ENCODE results near the gene DENND2A. TPM values are rescaled to one million over a fixed set of nuclear protein-coding genes. Genes with fewer than 3 reads are reported as not detected.
"Not testable (repeated sequence)": the region's sequence is repeated elsewhere in the genome, so short reads cannot be mapped to it uniquely, and the experiment has no call there.

DENND2A gene
- total and polyA plus RNA-seq, 7 experiments from 2014 or later = not detected

DNA sequence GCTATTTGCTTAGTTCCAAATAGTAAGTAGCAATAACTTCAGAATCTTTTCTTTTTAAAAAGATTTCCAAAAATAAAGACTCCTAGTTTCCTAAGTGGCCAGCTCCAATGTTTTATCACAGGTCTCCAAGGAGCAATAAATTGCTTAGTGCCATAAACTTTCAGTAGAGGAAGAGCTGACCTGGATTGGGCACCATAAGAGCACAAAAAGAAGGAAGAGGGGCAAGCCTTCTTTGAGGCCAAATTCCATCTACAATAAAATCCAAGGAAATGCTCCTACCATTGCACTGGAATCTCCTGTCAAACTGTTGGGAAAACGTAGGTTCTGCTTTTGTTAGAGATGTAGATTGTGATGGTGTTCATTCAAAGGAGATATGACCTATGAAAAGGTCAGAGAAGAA is 64.0 kb downstream of the DENND2A start:
- Mint-ChIP-seq H3K9me3 (no peaks in the 10 kb centered on the region), H3K4me1 (peaks cover 0 to 1% (median 0%) of the 10 kb centered on the region in 7 donors), H3K27me3 (peaks cover 0 to 17% (median 8%) of the 10 kb centered on the region in 5 donors), H3K36me3 (no peaks in the 10 kb centered on the region), H3K4me3 (no peak overlapping the region), H3K27ac (no peak overlapping the region)
- ATAC-seq (no peak), DNase-seq (no peak)
- no peaks in the 10 kb centered on the region for H3K27me3 ChIP-seq (ENCODE audit: control insufficient read depth in 2 of 2, insufficient read depth in 2 of 2, low read length in 2 of 2)
- H3K36me3 ChIP-seq (ENCODE audit: control insufficient read depth in 2 of 3, insufficient read depth in 3 of 3, low read length in 3 of 3) = no peaks in the 10 kb centered on the region
- H3K27ac ChIP-seq (ENCODE audit: low read depth, low read length) = no peak overlapping the region
- H3K4me3 ChIP-seq (ENCODE audit: low read length) = no peak overlapping the region
- intact Hi-C loops (cut with micrococcal nuclease) = no loop called here
- CTCF ChIA-PET = no interaction called here
- no peaks in the 10 kb centered on the region for H3K9me3 ChIP-seq (ENCODE audit: control insufficient read depth in 2 of 3, low read length in 3 of 3)
- POLR2A ChIA-PET = interaction anchor here (0.6 kb wide), 1 partner anchor 48 kb away, joined by 3 read pairs; no protein-coding TSS in a partner anchor
- no peaks in the 10 kb centered on the region for H3K4me1 ChIP-seq (ENCODE audit: control insufficient read depth in 2 of 2, insufficient read depth in 2 of 2, low read length in 2 of 2)

DNA sequence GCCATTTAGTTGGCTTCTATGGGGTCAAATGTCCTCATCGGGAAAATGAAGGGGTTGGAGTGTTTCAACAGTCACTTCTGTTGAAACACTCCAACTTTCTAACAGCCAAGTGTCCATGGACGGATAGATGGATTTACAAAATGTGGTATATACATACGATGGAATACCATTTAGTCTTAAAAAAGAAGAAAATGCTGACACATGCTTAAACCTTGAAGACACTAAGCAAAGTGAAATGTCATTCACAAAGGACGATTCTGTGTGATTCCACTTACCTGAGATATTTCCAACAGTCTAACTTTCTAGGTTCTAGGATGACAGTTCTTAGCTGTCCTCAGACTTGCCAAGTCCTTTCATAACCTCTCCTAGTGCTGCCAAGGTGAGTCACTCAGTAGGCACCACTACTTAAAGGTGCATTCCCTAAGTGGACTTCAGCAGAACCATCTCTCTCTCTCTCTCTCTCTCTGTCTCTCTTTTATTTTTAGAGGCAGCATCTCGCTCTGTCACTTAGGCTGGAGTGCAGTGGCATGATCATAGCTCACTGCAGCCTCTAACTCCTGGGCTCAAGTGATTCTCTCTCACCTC is 69.0 kb downstream of the DENND2A start:
- CTCF ChIA-PET = no interaction called here
- H3K4me1 ChIP-seq (ENCODE audit: control insufficient read depth in 2 of 2, insufficient read depth in 2 of 2, low read length in 2 of 2) = no peaks in the 10 kb centered on the region
- Mint-ChIP-seq H3K4me3 (no peak overlapping the region), H3K4me1 (peaks cover 0 to 1% (median 0%) of the 10 kb centered on the region in 7 donors), H3K27me3 (peaks cover 0 to 17% (median 6%) of the 10 kb centered on the region in 5 donors), H3K27ac (no peak overlapping the region), H3K9me3 (no peaks in the 10 kb centered on the region), H3K36me3 (no peaks in the 10 kb centered on the region)
- H3K9me3 ChIP-seq (ENCODE audit: control insufficient read depth in 2 of 3, low read length in 3 of 3) = no peaks in the 10 kb centered on the region
- H3K27ac ChIP-seq (ENCODE audit: low read depth, low read length) = no peak overlapping the region
- no peaks in the 10 kb centered on the region for H3K27me3 ChIP-seq (ENCODE audit: control insufficient read depth in 2 of 2, insufficient read depth in 2 of 2, low read length in 2 of 2)
- POLR2A ChIA-PET = no interaction called here
- no peak overlapping the region for H3K4me3 ChIP-seq (ENCODE audit: low read length)
- H3K36me3 ChIP-seq (ENCODE audit: control insufficient read depth in 2 of 3, insufficient read depth in 3 of 3, low read length in 3 of 3) = no peaks in the 10 kb centered on the region
- no peak for ATAC-seq
- intact Hi-C loops (cut with micrococcal nuclease) = no loop called here
- DNase-seq = no peak

DNA sequence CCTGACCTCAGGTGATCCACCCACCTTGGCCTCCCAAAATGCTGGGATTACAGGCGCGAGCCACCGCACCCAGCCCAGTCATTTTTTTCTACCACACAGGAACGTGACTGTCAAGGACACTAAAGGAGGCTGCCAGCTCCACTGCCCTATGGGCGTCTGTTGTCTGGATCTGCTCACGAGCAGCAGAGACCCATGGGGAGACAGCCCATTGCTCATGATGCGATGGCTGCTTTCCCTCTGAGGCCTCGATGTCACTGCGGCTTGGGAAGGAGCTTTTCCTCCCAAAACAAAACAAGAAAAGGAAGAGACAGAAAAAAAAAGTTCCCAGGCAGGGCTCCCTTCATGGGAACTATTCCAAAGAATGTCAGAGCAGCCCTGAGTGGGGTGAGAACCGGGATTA is 70.5 kb downstream of the DENND2A start:
- intact Hi-C loops (cut with micrococcal nuclease) = no loop called here
- H3K27ac ChIP-seq (ENCODE audit: low read depth, low read length) = no peak overlapping the region
- peaks cover 0 to 1% (median 0%) of the 10 kb centered on the region in 7 donors for H3K4me1 Mint-ChIP-seq
- ATAC-seq (no peak), DNase-seq (no peak)
- no peaks in the 10 kb centered on the region for H3K4me1 ChIP-seq (ENCODE audit: control insufficient read depth in 2 of 2, insufficient read depth in 2 of 2, low read length in 2 of 2)
- H3K4me3 ChIP-seq (ENCODE audit: low read length) = no peak overlapping the region
- H3K27me3 ChIP-seq (ENCODE audit: control insufficient read depth in 2 of 2, insufficient read depth in 2 of 2, low read length in 2 of 2) = no peaks in the 10 kb centered on the region
- peak overlapping the region in 1 of 9 donors; percentile 36 for H3K27ac Mint-ChIP-seq
- H3K9me3 ChIP-seq (ENCODE audit: control insufficient read depth in 2 of 3, low read length in 3 of 3) = no peaks in the 10 kb centered on the region
- no peaks in the 10 kb centered on the region for H3K36me3 ChIP-seq (ENCODE audit: control insufficient read depth in 2 of 3, insufficient read depth in 3 of 3, low read length in 3 of 3)
- ChIA-PET CTCF (no interaction called here), POLR2A (no interaction called here)
- no peaks in the 10 kb centered on the region for H3K36me3 Mint-ChIP-seq
- peaks cover 0 to 17% (median 8%) of the 10 kb centered on the region in 5 donors for H3K27me3 Mint-ChIP-seq
- H3K9me3 Mint-ChIP-seq = no peaks in the 10 kb centered on the region
- no peak overlapping the region for H3K4me3 Mint-ChIP-seq

DNA sequence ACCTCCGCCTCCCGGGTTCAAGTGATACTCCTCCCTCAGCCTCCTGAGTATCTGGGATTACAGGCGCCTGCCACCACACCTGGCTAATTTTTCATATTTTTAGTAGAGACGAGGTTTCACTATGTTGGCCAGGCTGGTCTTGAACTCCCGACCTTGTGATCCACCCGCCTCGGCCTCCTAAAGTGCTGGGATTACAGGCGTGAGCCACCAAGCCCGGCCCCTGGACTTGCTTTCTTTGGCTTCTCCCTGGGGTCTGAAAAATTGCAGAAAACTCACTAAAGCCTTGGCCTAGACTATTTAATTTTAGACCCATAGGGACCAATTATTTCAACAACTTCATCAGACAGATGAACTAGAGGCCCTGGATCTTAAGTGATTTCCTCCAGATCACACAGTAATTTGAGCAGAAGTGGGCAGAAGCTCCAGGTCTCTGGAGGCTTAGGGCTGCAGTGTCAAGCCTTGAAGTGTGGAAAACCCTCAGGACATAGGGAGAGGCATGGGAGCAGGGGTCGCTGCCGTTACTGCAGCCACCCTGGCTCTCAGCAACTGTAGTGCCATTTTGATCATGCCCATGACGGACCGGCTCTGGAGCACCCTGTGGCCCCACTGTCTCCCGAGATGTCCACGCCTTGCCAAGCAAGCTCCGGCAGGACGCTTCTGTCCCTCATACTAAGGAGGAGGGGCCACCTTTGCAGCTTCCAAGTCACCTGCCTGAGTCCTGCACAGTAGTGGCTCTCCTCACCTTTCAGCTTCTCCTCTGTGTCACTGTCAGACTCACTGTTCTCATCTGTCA is 72.4 kb downstream of the DENND2A start:
- peaks cover 0 to 2% (median 0%) of the 10 kb centered on the region in 7 donors for H3K4me1 Mint-ChIP-seq
- H3K27me3 Mint-ChIP-seq = peaks cover 0 to 5% (median 3%) of the 10 kb centered on the region in 5 donors
- no peaks in the 10 kb centered on the region for H3K4me1 ChIP-seq (ENCODE audit: control insufficient read depth in 2 of 2, insufficient read depth in 2 of 2, low read length in 2 of 2)
- H3K36me3 ChIP-seq (ENCODE audit: control insufficient read depth in 2 of 3, insufficient read depth in 3 of 3, low read length in 3 of 3) = no peaks in the 10 kb centered on the region
- DNase-seq (no peak), ATAC-seq (no peak)
- no peak overlapping the region for H3K4me3 Mint-ChIP-seq
- intact Hi-C loops (cut with micrococcal nuclease) = no loop called here
- no peaks in the 10 kb centered on the region for H3K9me3 ChIP-seq (ENCODE audit: control insufficient read depth in 2 of 3, low read length in 3 of 3)
- ChIA-PET CTCF (no interaction called here), POLR2A (no interaction called here)
- H3K27me3 ChIP-seq (ENCODE audit: control insufficient read depth in 2 of 2, insufficient read depth in 2 of 2, low read length in 2 of 2) = no peaks in the 10 kb centered on the region
- no peaks in the 10 kb centered on the region for H3K36me3 Mint-ChIP-seq
- H3K9me3 Mint-ChIP-seq = peaks cover 0 to 1% (median 0%) of the 10 kb centered on the region in 11 donors
- no peak overlapping the region for H3K27ac Mint-ChIP-seq
- H3K4me3 ChIP-seq (ENCODE audit: low read length) = no peak overlapping the region
- H3K27ac ChIP-seq (ENCODE audit: low read depth, low read length) = no peak overlapping the region

DNA sequence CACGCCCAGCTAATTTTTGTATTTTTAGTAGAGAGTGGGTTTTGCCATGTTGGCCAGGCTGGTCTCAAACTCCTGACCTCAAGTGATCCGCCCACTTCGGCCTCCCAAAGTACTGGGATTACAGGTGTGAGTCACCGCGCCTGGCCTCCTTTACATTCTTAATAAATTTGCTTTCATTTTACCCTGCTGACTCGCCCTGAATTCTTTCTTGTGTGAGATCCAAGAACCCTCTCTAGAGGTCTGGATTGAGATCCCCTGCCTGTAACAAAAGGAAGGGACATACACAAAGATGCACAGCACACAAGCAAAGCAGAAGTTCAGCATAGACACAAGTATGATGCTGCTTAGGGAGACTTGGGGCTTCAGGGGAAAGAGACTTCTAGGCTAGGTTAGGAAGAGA is 74.4 kb downstream of the DENND2A start:
- H3K9me3 ChIP-seq (ENCODE audit: control insufficient read depth in 2 of 3, low read length in 3 of 3); DNase-seq; H3K27ac ChIP-seq (ENCODE audit: low read depth, low read length); H3K36me3 ChIP-seq (ENCODE audit: control insufficient read depth in 2 of 3, insufficient read depth in 3 of 3, low read length in 3 of 3); H3K27me3 Mint-ChIP-seq; intact Hi-C loops (cut with micrococcal nuclease); H3K27ac Mint-ChIP-seq; POLR2A ChIA-PET; H3K4me3 Mint-ChIP-seq; H3K4me1 ChIP-seq (ENCODE audit: control insufficient read depth in 2 of 2, insufficient read depth in 2 of 2, low read length in 2 of 2); H3K4me3 ChIP-seq (ENCODE audit: low read length); H3K27me3 ChIP-seq (ENCODE audit: control insufficient read depth in 2 of 2, insufficient read depth in 2 of 2, low read length in 2 of 2); H3K9me3 Mint-ChIP-seq; H3K36me3 Mint-ChIP-seq; ATAC-seq; CTCF ChIA-PET; H3K4me1 Mint-ChIP-seq: not testable (repeated sequence)

DNA sequence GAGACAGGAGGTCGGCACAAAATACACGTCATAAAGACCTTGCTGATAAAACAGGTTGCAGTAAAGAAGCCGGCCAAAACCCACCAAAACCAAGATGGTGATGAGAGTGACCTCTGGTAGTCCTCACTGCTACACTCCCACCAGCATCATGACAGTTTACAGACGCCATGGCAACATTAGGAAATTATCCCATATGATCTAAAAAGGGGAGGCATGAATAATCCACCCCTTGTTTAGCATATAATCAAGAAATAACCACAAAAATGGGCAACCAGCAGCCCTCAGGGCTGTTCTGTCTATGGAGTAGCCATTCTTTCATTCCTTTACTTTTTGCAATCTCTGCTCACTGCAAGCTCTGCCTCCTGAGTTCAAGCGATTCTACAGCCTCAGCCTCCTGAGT is 74.9 kb downstream of the DENND2A start:
- H3K9me3 Mint-ChIP-seq; intact Hi-C loops (cut with micrococcal nuclease); H3K27me3 ChIP-seq (ENCODE audit: control insufficient read depth in 2 of 2, insufficient read depth in 2 of 2, low read length in 2 of 2); H3K4me3 ChIP-seq (ENCODE audit: low read length); H3K9me3 ChIP-seq (ENCODE audit: control insufficient read depth in 2 of 3, low read length in 3 of 3); H3K27ac ChIP-seq (ENCODE audit: low read depth, low read length); H3K4me1 ChIP-seq (ENCODE audit: control insufficient read depth in 2 of 2, insufficient read depth in 2 of 2, low read length in 2 of 2); H3K27ac Mint-ChIP-seq; CTCF ChIA-PET; H3K36me3 ChIP-seq (ENCODE audit: control insufficient read depth in 2 of 3, insufficient read depth in 3 of 3, low read length in 3 of 3); H3K27me3 Mint-ChIP-seq; POLR2A ChIA-PET; DNase-seq; H3K4me1 Mint-ChIP-seq; H3K36me3 Mint-ChIP-seq; ATAC-seq; H3K4me3 Mint-ChIP-seq: not testable (repeated sequence)

DNA sequence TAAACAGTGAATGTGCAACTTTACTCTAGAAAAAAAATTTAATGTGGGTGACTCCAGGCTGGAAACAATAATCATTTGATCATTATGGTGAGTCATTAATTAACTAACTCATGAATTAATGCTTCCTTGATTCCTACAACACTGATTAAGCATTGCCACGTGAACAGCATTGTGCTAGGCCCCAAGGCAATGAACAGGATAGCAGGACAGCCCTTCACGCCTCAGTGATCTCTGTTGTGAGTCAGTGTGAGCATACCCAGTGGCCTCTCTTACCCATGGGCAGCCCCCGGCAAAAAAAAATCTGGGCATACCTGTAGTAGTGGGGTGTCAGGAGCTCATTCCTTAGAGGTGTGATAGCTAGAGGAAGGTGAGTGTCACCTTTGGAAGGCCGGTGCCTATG is 76.0 kb downstream of the DENND2A start:
- Histone ChIP-seq H3K27ac (ENCODE audit: low read depth, low read length) (no peak overlapping the region), H3K36me3 (ENCODE audit: control insufficient read depth in 2 of 3, insufficient read depth in 3 of 3, low read length in 3 of 3) (no peaks in the 10 kb centered on the region), H3K9me3 (ENCODE audit: control insufficient read depth in 2 of 3, low read length in 3 of 3) (no peaks in the 10 kb centered on the region), H3K27me3 (ENCODE audit: control insufficient read depth in 2 of 2, insufficient read depth in 2 of 2, low read length in 2 of 2) (no peaks in the 10 kb centered on the region), H3K4me1 (ENCODE audit: control insufficient read depth in 2 of 2, insufficient read depth in 2 of 2, low read length in 2 of 2) (no peaks in the 10 kb centered on the region), H3K4me3 (ENCODE audit: low read length) (no peak overlapping the region)
- H3K27ac Mint-ChIP-seq = no peak overlapping the region
- ChIA-PET CTCF (no interaction called here), POLR2A (no interaction called here)
- ATAC-seq (no peak), DNase-seq (no peak)
- no peak overlapping the region for H3K4me3 Mint-ChIP-seq
- H3K27me3 Mint-ChIP-seq = peaks cover 0 to 2% (median 0%) of the 10 kb centered on the region in 5 donors
- H3K9me3 Mint-ChIP-seq = peaks cover 0 to 1% (median 0%) of the 10 kb centered on the region in 11 donors
- H3K4me1 Mint-ChIP-seq = peaks cover 0 to 2% (median 0%) of the 10 kb centered on the region in 7 donors
- intact Hi-C loops (cut with micrococcal nuclease) = no loop called here
- no peaks in the 10 kb centered on the region for H3K36me3 Mint-ChIP-seq
